HepG2 (cell line): ENCODE measurements around the gene GDAP2. TPM values are rescaled to one million over a fixed set of nuclear protein-coding genes. Genes with fewer than 3 reads are reported as not detected.

Experiments used
- CAMTA2 ChIP-seq: sonication (generic); formaldehyde crosslinking; IDR thresholded peaks from 2 replicates; pipeline ENCODE4 v1.4.0; 2020; ENCODE audit warnings: mild to moderate bottlenecking, missing genetic modification reagents, borderline replicate concordance
- GZF1 ChIP-seq: sonication (generic); formaldehyde crosslinking; IDR thresholded peaks from 2 replicates; pipeline ENCODE4 v1.5.1; 2020; ENCODE audit warnings: mild to moderate bottlenecking, missing genetic modification reagents
- HCFC1 ChIP-seq: fragments of 150-350 bp; IDR thresholded peaks from 2 replicates; pipeline ENCODE4 v1.6.1; 2014; ENCODE audit warnings: low read depth, low read length
- HOXD1 ChIP-seq: sonication (generic); formaldehyde crosslinking; IDR thresholded peaks from 2 replicates; pipeline ENCODE4 v1.5.0; 2020; ENCODE audit warnings: missing genetic modification reagents
- KDM5A ChIP-seq: fragments of 200-600 bp; sonication (generic); IDR thresholded peaks from 2 replicates; pipeline ENCODE4 v1.7.0; 2018; ENCODE audit warnings: antibody characterized with exemption, mild to moderate bottlenecking, low read length, borderline replicate concordance
- MIER2 ChIP-seq: IDR thresholded peaks from 2 replicates; pipeline ENCODE4 v1.6.1; 2016; ENCODE audit warnings: missing biosample characterization, missing genetic modification reagents
- PLRG1 ChIP-seq: fragments of 450-650 bp; conservative IDR thresholded peaks from 2 replicates; pipeline ENCODE4 v1.6.1; 2016
- POLR2G ChIP-seq: fragments of 200-400 bp; formaldehyde crosslinking; IDR thresholded peaks from 2 replicates; pipeline ENCODE4 v1.6.1; 2018; ENCODE audit warnings: mild to moderate bottlenecking, low read depth, low read length, moderate library complexity
- SP1 ChIP-seq, 2 experiments: fragments of 450-650 bp in 1 of 2; sonication (generic) in 1 of 2; formaldehyde crosslinking in 1 of 2; IDR thresholded peaks; 2 replicates each; pipeline versions ENCODE4 v1.4.0 to v1.6.1; 2016 to 2020; ENCODE audit warnings: missing genetic modification reagents in 1 of 2
- STAT6 ChIP-seq: sonication (generic); formaldehyde crosslinking; IDR thresholded peaks from 2 replicates; pipeline ENCODE4 v1.4.0; 2020; ENCODE audit warnings: missing genetic modification reagents, mild to moderate bottlenecking, borderline replicate concordance
- SYNCRIP ChIP-seq: fragments of 200-400 bp; formaldehyde crosslinking; IDR thresholded peaks from 2 replicates; pipeline ENCODE4 v1.6.1; 2018; ENCODE audit warnings: mild to moderate bottlenecking, low read depth, low read length; ENCODE audit not compliant: insufficient read depth
- TBP ChIP-seq: sonication (generic); formaldehyde crosslinking; IDR thresholded peaks from 2 replicates; pipeline ENCODE4 v1.5.0; 2020; ENCODE audit warnings: missing genetic modification reagents
- TBX2 ChIP-seq: sonication (generic); formaldehyde crosslinking; IDR thresholded peaks from 2 replicates; pipeline ENCODE4 v1.5.0; 2020; ENCODE audit warnings: missing genetic modification reagents, mild to moderate bottlenecking, borderline replicate concordance
- U2AF1 ChIP-seq: fragments of 200-400 bp; formaldehyde crosslinking; optimal IDR thresholded peaks from 2 replicates; pipeline ENCODE3; 2017; ENCODE audit warnings: mild to moderate bottlenecking, low read depth, low read length
- ZFY ChIP-seq: sonication (generic); formaldehyde crosslinking; IDR thresholded peaks from 2 replicates; pipeline ENCODE4 v1.4.0; 2020; ENCODE audit warnings: missing genetic modification reagents
- ZKSCAN1 ChIP-seq: fragments of 150-350 bp; IDR thresholded peaks from 2 replicates; pipeline ENCODE4 v1.6.1; 2014; ENCODE audit warnings: low read length
- ZNF281 ChIP-seq: sonication (generic); formaldehyde crosslinking; IDR thresholded peaks from 2 replicates; pipeline ENCODE4 v1.4.0; 2020; ENCODE audit warnings: missing genetic modification reagents, borderline replicate concordance
- ZNF710 ChIP-seq: sonication (generic); formaldehyde crosslinking; IDR thresholded peaks from 2 replicates; pipeline ENCODE4 v1.5.0; 2020; ENCODE audit warnings: mild to moderate bottlenecking, missing genetic modification reagents, borderline replicate concordance
- ZNF784 ChIP-seq: sonication (generic); formaldehyde crosslinking; IDR thresholded peaks from 2 replicates; pipeline ENCODE4 v1.5.1; 2020; ENCODE audit warnings: missing genetic modification reagents, mild to moderate bottlenecking, borderline replicate concordance
- ZNF790 ChIP-seq: sonication (generic); formaldehyde crosslinking; IDR thresholded peaks from 2 replicates; pipeline ENCODE4 v1.8.0; 2022; ENCODE audit warnings: missing genetic modification reagents, mild to moderate bottlenecking, borderline replicate concordance
- polyA plus RNA-seq, 8 experiments: library from polyadenylated mRNA; depleted of rRNA in 3 of 8; stranded (reverse) in 7 of 8; unstranded in 1 of 8; fragments of >200 nt; fragmentation: Illumina TruSeq in 4 of 8; extraction: Trizol in 4 of 8; gene quantifications; 2 replicates each; pipeline versions ENCODE4 v1.2.1 to v1.2.3, GENCODE V29; 2011 to 2016; ENCODE audit warnings: low read depth in 4 of 8, missing spikeins in 1 of 8, mixed read lengths in 1 of 8; ENCODE audit not compliant: insufficient read depth in 1 of 8
- total RNA-seq, 5 experiments: library from RNA; depleted of rRNA; stranded (reverse); fragments of >200 nt; fragmentation: Illumina TruSeq; extraction: Trizol; gene quantifications; 2 replicates each; pipeline ENCODE4 v1.2.3, GENCODE V29; 2016; ENCODE audit warnings: low read depth in 1 of 5

GDAP2 gene
- total and polyA plus RNA-seq, 2 of the 13 experiments (the other 11 are each of a cell fraction or from before 2014, with no cell fraction given) = 11.4 to 23.2 TPM

- no peak for TF ChIP-seq SP1 (IDR thresholded peaks at IDR 0.05)
- TF ChIP-seq SP1 (CRISPR knock-in tag; IDR thresholded peaks at IDR 0.05) = peak; percentile 68
- peak; percentile 45 for TF ChIP-seq KDM5A
- TF ChIP-seq ZNF710 (CRISPR knock-in tag) = no peak
- TF ChIP-seq ZNF790 (CRISPR knock-in tag) = 0 out of 2 replicates have a peak, but pooled peaks have one; percentile 70
- no peak for TF ChIP-seq U2AF1
- peak; percentile 85 for TF ChIP-seq ZFY (CRISPR knock-in tag)
- no peak for TF ChIP-seq SYNCRIP
- no peak for TF ChIP-seq HOXD1 (CRISPR knock-in tag)
- TF ChIP-seq ZKSCAN1 = no peak
- TF ChIP-seq ZNF281 (CRISPR knock-in tag) = no peak
- TF ChIP-seq TBX2 = peak; percentile 64
- TF ChIP-seq STAT6 (CRISPR knock-in tag) = no peak
- no peak for TF ChIP-seq GZF1 (CRISPR knock-in tag)
- no peak for TF ChIP-seq MIER2
- TF ChIP-seq PLRG1 = no peak
- peak; percentile 25 for TF ChIP-seq HCFC1
- no peak for TF ChIP-seq ZNF784
- no peak for TF ChIP-seq TBP (CRISPR knock-in tag)
- 0 out of 2 replicates have a peak, but pooled peaks have one; percentile 39 for TF ChIP-seq CAMTA2 (CRISPR knock-in tag)
- peak; percentile 89 for TF ChIP-seq POLR2G
Measured at GRCh38 chr1:117929343-117930172, at the start of gene GDAP2, which contains the start of gene WDR3 (continued).
